GM23248 (cell line): Measurements from ENCODE around the gene BAHD1. TPM values are rescaled to one million over a fixed set of nuclear protein-coding genes. Genes with fewer than 3 reads are reported as not detected.

Experiments
- DNase-seq: peaks from one replicate; pipeline ENCODE4 v3.0.0-alpha.2; 2015
- H2AFZ ChIP-seq: fragments of 200-600 bp; sonication (generic); 2 replicates; pipeline ENCODE4 v1.6.1; 2016; ENCODE audit warnings: antibody characterized with exemption
- H3F3A ChIP-seq: fragments of 200-600 bp; sonication (generic); 2 replicates; pipeline ENCODE4 v1.6.1; 2016; ENCODE audit warnings: mild to moderate bottlenecking, antibody characterized with exemption, mixed run types; ENCODE audit not compliant: insufficient read depth
- H3K27ac ChIP-seq: fragments of 200-600 bp; sonication (generic); 2 replicates; pipeline ENCODE4 v1.5.1; 2016; ENCODE audit warnings: mild to moderate bottlenecking
- H3K27me3 ChIP-seq: fragments of 200-600 bp; sonication (generic); replicated peaks from 2 replicates; pipeline ENCODE4 v1.6.1; 2016; ENCODE audit warnings: mild to moderate bottlenecking; ENCODE audit not compliant: insufficient read depth
- H3K36me3 ChIP-seq: fragments of 200-600 bp; sonication (generic); 2 replicates; pipeline ENCODE4 v1.6.1; 2016; ENCODE audit warnings: low read depth, mild to moderate bottlenecking
- H3K4me1 ChIP-seq: fragments of 200-600 bp; sonication (generic); 2 replicates; pipeline ENCODE4 v1.6.1; 2016; ENCODE audit warnings: mild to moderate bottlenecking; ENCODE audit not compliant: insufficient read depth
- H3K4me2 ChIP-seq: fragments of 200-600 bp; sonication (generic); one replicate; pipeline ENCODE4 v1.6.1; 2016; ENCODE audit warnings: mild to moderate bottlenecking; ENCODE audit not compliant: unreplicated experiment
- H3K4me3 ChIP-seq: fragments of 200-600 bp; sonication (generic); 2 replicates; pipeline ENCODE4 v1.5.1; 2016; ENCODE audit warnings: mild to moderate bottlenecking
- H3K79me2 ChIP-seq: fragments of 200-600 bp; sonication (generic); 2 replicates; pipeline ENCODE4 v1.6.1; 2016; ENCODE audit warnings: mild to moderate bottlenecking; ENCODE audit not compliant: insufficient read depth
- H3K9ac ChIP-seq: fragments of 200-600 bp; sonication (generic); 2 replicates; pipeline ENCODE4 v1.6.1; 2016; ENCODE audit warnings: mild to moderate bottlenecking
- H3K9me2 ChIP-seq: fragments of 200-600 bp; sonication (generic); 2 replicates; pipeline ENCODE4 v1.6.1; 2016; ENCODE audit warnings: mixed run types, mild to moderate bottlenecking, moderate library complexity; ENCODE audit not compliant: insufficient read depth
- H3K9me3 ChIP-seq: fragments of 200-600 bp; sonication (generic); one replicate; pipeline ENCODE4 v1.6.1; 2017; ENCODE audit warnings: low read depth
- H4K20me1 ChIP-seq: fragments of 200-600 bp; sonication (generic); 2 replicates; pipeline ENCODE4 v1.6.0; 2016; ENCODE audit not compliant: insufficient read depth
- EZH2 ChIP-seq: fragments of 200-600 bp; sonication (generic); IDR thresholded peaks from 2 replicates; pipeline ENCODE4 v1.6.1; 2018; ENCODE audit warnings: antibody characterized with exemption, mild to moderate bottlenecking; ENCODE audit not compliant: insufficient read depth, poor library complexity, severe bottlenecking
- EZH2phosphoT487 ChIP-seq: fragments of 200-600 bp; sonication (generic); IDR thresholded peaks from 2 replicates; pipeline ENCODE4 v1.6.1; 2018; ENCODE audit warnings: antibody characterized with exemption, moderate library complexity, mild to moderate bottlenecking, low read depth; ENCODE audit not compliant: insufficient read depth
- WGBS, 2 experiments: methylation state at CpG; one replicate each; pipeline ENCODE4 v1.1.6; 2015 to 2017; ENCODE audit warnings: low lambda C conversion rate in 2 of 2, low coverage in 1 of 2; ENCODE audit errors: missing lambda C conversion rate in 2 of 2; 5-methylcytosine and 5-hydroxymethylcytosine counted together
- in situ Hi-C: fragments of 300-500 bp; cut with MboI; formaldehyde crosslinking; loops from 2 replicates; pipeline ENCODE4 v1.15.0; 2020
- polyA plus RNA-seq: library from polyadenylated mRNA; unstranded; fragments of >200 nt; fragmentation: Nextera tagmentation; extraction: Ambion mirVana; gene quantifications from 2 replicates; pipeline ENCODE4 v1.2.1, GENCODE V29; 2016
- total RNA-seq: library from RNA; depleted of rRNA; stranded (reverse); fragments of >200 nt; shearing (Covaris generic); gene quantifications from 2 replicates; pipeline ENCODE4 v1.2.3, GENCODE V29; 2014

Gene BAHD1
- total and polyA plus RNA-seq, 2 experiments from 2014 or later: 2.3 to 10.3 TPM

DNA sequence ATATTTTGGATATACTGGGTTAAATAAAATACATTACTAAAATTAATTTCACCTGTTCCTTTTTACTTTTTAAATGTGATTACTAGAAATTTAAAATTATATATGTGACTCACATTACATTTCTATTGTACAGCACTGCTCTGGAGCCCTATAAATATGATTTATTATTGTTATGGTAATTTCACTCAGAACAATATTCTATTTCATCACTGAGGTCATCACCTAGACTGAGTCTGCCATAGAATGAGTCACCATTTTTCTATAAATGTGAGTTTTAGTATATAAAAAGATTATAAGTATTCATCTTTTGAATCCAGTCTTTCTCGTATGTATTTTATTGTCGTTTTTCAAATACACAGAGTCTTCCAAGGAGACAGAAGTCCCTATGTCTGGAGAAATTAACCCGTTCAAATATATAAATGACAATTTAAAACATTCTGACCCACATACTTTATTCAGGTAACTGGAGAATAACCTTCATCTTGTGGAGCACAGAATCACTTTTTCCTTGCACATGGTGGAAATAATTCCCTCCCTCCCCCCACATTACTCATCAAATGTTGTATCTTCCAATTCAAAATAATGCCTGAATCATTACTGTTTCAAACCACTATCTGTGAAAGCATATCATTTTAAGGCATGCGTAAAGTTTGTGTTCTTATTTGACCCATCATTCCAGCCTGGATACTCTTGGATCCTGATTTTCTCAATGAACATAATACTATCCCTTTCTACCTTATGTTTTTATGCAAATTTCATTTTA lies 60.0 kb downstream of the BAHD1 start:
- Histone ChIP-seq H3K9ac (no peak overlapping the region), H3K27ac (no peak overlapping the region), H3K79me2 (no peaks in the 10 kb centered on the region), H3K27me3 (no peaks in the 10 kb centered on the region), H3K4me3 (no peak overlapping the region), H3K4me1 (peaks cover 9% of the 10 kb centered on the region), H4K20me1 (no peaks in the 10 kb centered on the region), H3F3A (peaks cover 4% of the 10 kb centered on the region; the same call in 1 of the 2 replicates), H3K9me3 (no peaks in the 10 kb centered on the region), H3K36me3 (no peaks in the 10 kb centered on the region), H3K9me2 (no peaks in the 10 kb centered on the region), H2AFZ (no peak overlapping the region), H3K4me2 (no peak overlapping the region)
- in situ Hi-C loops: no loop called here
- 75 to 78% methylated on average over 4 of the region's 4 CpGs for WGBS, 2 experiments
- no peak for TF ChIP-seq EZH2phosphoT487
- TF ChIP-seq EZH2: no peak
- peak; percentile 59 for DNase-seq

GRCh38 chr15:40501487-40501886 lies 60.7 kb downstream of the BAHD1 start:
- H3K27ac ChIP-seq: no peak overlapping the region
- no peaks in the 10 kb centered on the region for H3K36me3 ChIP-seq
- 84 to 88% methylated on average over 6 of the region's 6 CpGs for WGBS, 2 experiments
- TF ChIP-seq EZH2: no peak
- no peak for TF ChIP-seq EZH2phosphoT487
- H2AFZ ChIP-seq: no peak overlapping the region
- H3K79me2 ChIP-seq: no peaks in the 10 kb centered on the region
- in situ Hi-C loops: no loop called here
- H3K4me2 ChIP-seq: no peak overlapping the region
- no peak overlapping the region for H3K4me3 ChIP-seq
- H3K9me2 ChIP-seq: no peaks in the 10 kb centered on the region
- no peaks in the 10 kb centered on the region for H3K9me3 ChIP-seq
- no peaks in the 10 kb centered on the region for H3K27me3 ChIP-seq
- no peaks in the 10 kb centered on the region for H4K20me1 ChIP-seq
- peak; percentile 23 for DNase-seq
- peaks cover 4% of the 10 kb centered on the region; the same call in 1 of the 2 replicates for H3F3A ChIP-seq
- no peak overlapping the region for H3K9ac ChIP-seq
- H3K4me1 ChIP-seq: peaks cover 9% of the 10 kb centered on the region

DNA sequence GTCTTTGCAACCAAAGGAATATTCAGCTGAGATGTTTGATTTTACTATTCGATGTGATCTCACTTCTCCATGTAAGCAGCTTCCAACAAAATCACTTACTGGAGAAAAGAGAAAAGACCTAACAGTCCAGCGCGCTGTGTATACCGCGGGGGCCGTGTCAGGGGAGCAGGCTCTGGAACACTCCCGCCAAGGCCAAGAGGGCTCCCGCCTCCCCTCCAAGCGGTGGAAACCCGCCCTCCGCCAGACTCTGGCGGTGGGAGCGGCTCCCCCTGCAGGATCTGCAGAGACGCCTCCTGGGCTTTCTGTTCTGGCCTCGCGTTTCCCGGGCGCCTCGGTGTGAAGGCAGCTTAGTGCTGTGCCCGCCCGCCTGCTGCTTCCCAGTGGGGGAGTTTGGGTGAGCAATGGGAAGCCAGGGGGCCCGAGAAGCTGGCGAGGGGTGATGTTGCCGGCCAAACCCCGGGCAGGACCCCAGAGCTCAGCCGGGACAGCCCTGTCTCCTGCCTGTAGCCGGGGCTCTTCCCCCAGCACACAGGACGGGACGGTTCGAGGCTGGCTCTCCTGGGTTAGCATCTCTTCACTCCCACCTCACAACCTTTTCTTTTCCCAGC lies 66.3 kb downstream of the BAHD1 start:
- Histone ChIP-seq H3K9me3 (no peaks in the 10 kb centered on the region), H4K20me1 (no peaks in the 10 kb centered on the region), H2AFZ (peak overlapping the region; percentile 92), H3K4me2 (peak overlapping the region; percentile 82), H3K9me2 (no peaks in the 10 kb centered on the region), H3K27ac (no peak overlapping the region), H3K9ac (peak overlapping the region; percentile 42; the same call in 1 of the 2 replicates), H3K36me3 (no peaks in the 10 kb centered on the region), H3F3A (no peaks in the 10 kb centered on the region; the same call in 1 of the 2 replicates), H3K27me3 (0 out of 2 replicates have a peak, but pooled peaks cover 7% of the 10 kb centered on the region), H3K4me3 (peak overlapping the region; percentile 49), H3K4me1 (no peaks in the 10 kb centered on the region), H3K79me2 (no peaks in the 10 kb centered on the region)
- TF ChIP-seq EZH2 (no peak), EZH2phosphoT487 (no peak)
- 2 to 3% methylated on average over 30 of the region's 30 CpGs for WGBS, 2 experiments
- in situ Hi-C loops: no loop called here
- peak; percentile 91 for DNase-seq

DNA sequence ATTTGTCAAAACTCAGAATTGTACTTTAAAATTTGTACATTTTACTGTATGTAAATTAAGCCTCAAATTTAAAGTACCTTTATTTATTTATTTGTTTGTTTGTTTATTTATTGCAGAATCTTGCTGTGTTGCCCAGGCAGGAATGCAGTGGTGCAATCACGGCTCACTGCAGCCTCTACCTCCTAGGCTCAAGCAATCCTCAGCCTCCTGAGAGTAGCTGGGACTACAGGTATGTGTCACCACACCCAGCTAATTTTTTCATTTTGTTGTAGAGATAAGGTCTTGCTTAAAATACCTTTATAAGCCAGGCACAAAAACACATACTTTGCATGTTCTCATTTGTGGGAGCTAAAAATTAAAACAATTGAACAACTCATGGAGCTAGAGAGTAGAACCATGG lies 67.5 kb downstream of the BAHD1 start:
- no peak overlapping the region for H3K4me3 ChIP-seq
- H3K79me2 ChIP-seq: no peaks in the 10 kb centered on the region
- no peaks in the 10 kb centered on the region for H3K36me3 ChIP-seq
- H3K27ac ChIP-seq: no peak overlapping the region
- WGBS, 2 experiments: 84 to 86% methylated on average over 1 of the region's 1 CpG
- no peak overlapping the region for H3K4me2 ChIP-seq
- H3F3A ChIP-seq: no peaks in the 10 kb centered on the region; the same call in 1 of the 2 replicates
- H4K20me1 ChIP-seq: no peaks in the 10 kb centered on the region
- no peaks in the 10 kb centered on the region for H3K9me2 ChIP-seq
- in situ Hi-C loops: no loop called here
- DNase-seq: no peak
- no peaks in the 10 kb centered on the region for H3K4me1 ChIP-seq
- H3K9ac ChIP-seq: no peak overlapping the region
- H3K27me3 ChIP-seq: 0 out of 2 replicates have a peak, but pooled peaks cover 7% of the 10 kb centered on the region
- H2AFZ ChIP-seq: no peak overlapping the region
- TF ChIP-seq EZH2 (no peak), EZH2phosphoT487 (no peak)
- no peaks in the 10 kb centered on the region for H3K9me3 ChIP-seq
